UCSD-AML1 (cell line): ENCODE results near the gene MTOR.
A peak's percentile ranks its signal among the peaks of the same experiment; 100 is the strongest.
"Not testable (repeated sequence)": the region's sequence is repeated elsewhere in the genome, so short reads cannot be mapped to it uniquely, and the experiment has no call there.

Source experiments
- DNase-seq: peaks from one replicate; lab custom pipeline; 2025; ENCODE audit not compliant: unreplicated experiment; lab: John Stamatoyannopoulos, UW

MTOR gene

GRCh38 chr1:11262171-11263049 lies at the start of gene MTOR:
Gene MTOR (minus strand): TSS chr1:11262551. CDS start chr1:11259409, 3,142 bp downstream.
- DNase-seq: peak; percentile 96

- no peak for DNase-seq
Measured at GRCh38 chr1:11309385-11309784, 47.0 kb upstream of the MTOR start.

- no peak for DNase-seq
Measured at GRCh38 chr1:11308699-11309224, 46.4 kb upstream of the MTOR start.

- no peak for DNase-seq
Measured at GRCh38 chr1:11307852-11308251, 45.5 kb upstream of the MTOR start.

- DNase-seq: not testable (repeated sequence)
Measured at GRCh38 chr1:11305516-11305915, 43.2 kb upstream of the MTOR start.

GRCh38 chr1:11302366-11302765 lies 40.0 kb upstream of the MTOR start:
- DNase-seq: no peak

GRCh38 chr1:11301601-11302000 lies 39.2 kb upstream of the MTOR start:
- no peak for DNase-seq

GRCh38 chr1:11299225-11299574 lies 36.8 kb upstream of the MTOR start:
- DNase-seq: no peak

- DNase-seq: no peak
Measured at GRCh38 chr1:11298390-11299224, 36.3 kb upstream of the MTOR start.

- DNase-seq: not testable (repeated sequence)
Measured at GRCh38 chr1:11297774-11298173, 35.4 kb upstream of the MTOR start.

- no peak for DNase-seq
Measured at GRCh38 chr1:11295905-11296304, 33.6 kb upstream of the MTOR start.

- DNase-seq: no peak
Measured at GRCh38 chr1:11294951-11295350, 32.6 kb upstream of the MTOR start.

GRCh38 chr1:11293856-11294255 lies 31.5 kb upstream of the MTOR start:
- no peak for DNase-seq

GRCh38 chr1:11291049-11291448 lies 28.7 kb upstream of the MTOR start:
- DNase-seq: no peak

GRCh38 chr1:11289064-11289463 lies 26.7 kb upstream of the MTOR start:
- no peak for DNase-seq

GRCh38 chr1:11286735-11287410 lies 24.5 kb upstream of the MTOR start:
- no peak for DNase-seq

GRCh38 chr1:11285883-11286734 lies 23.8 kb upstream of the MTOR start:
- no peak for DNase-seq

- no peak for DNase-seq
Measured at GRCh38 chr1:11284784-11285183, 22.4 kb upstream of the MTOR start.

GRCh38 chr1:11283151-11283550 lies 20.8 kb upstream of the MTOR start:
- no peak for DNase-seq
